Osteocyte (in vitro differentiated cells): ENCODE results near the gene NDUFS2. TPM values are rescaled to one million over a fixed set of nuclear protein-coding genes. Genes with fewer than 3 reads are reported as not detected.

Experiments used
- DNase-seq: peaks from one replicate; pipeline ENCODE4 v3.0.0; 2021; ENCODE audit warnings: mixed read lengths; ENCODE audit not compliant: unreplicated experiment; ENCODE audit errors: extremely low spot score
- H3K27ac Mint-ChIP-seq: one replicate; pipeline ENCODE4 v1.8.0; 2021; ENCODE audit warnings: mild to moderate bottlenecking, mixed read lengths; ENCODE audit not compliant: unreplicated experiment
- H3K27me3 Mint-ChIP-seq: one replicate; pipeline ENCODE4 v1.8.0; 2021; ENCODE audit warnings: mixed read lengths; ENCODE audit not compliant: unreplicated experiment
- H3K36me3 Mint-ChIP-seq: one replicate; pipeline ENCODE4 v1.8.0; 2021; ENCODE audit warnings: mixed read lengths; ENCODE audit not compliant: unreplicated experiment
- H3K4me1 Mint-ChIP-seq: one replicate; pipeline ENCODE4 v1.8.0; 2021; ENCODE audit warnings: mixed read lengths; ENCODE audit not compliant: unreplicated experiment
- H3K4me3 Mint-ChIP-seq: one replicate; pipeline ENCODE4 v1.8.0; 2021; ENCODE audit warnings: mild to moderate bottlenecking, moderate library complexity, mixed read lengths; ENCODE audit not compliant: unreplicated experiment
- H3K9me3 Mint-ChIP-seq: one replicate; pipeline ENCODE4 v1.8.0; 2021; ENCODE audit warnings: mixed read lengths; ENCODE audit not compliant: unreplicated experiment
- total RNA-seq: library from RNA; stranded (reverse); gene quantifications from 2 replicates; pipeline ENCODE4 v1.2.1, GENCODE V29; 2021
- TF ChIP-seq, protein P1 (sequence below): fragments of 200-600 bp; sonication (generic); IDR thresholded peaks from 2 replicates; pipeline ENCODE4 v1.5.0; 2021; ENCODE audit warnings: antibody characterized with exemption, mild to moderate bottlenecking, moderate library complexity

The NDUFS2 gene
- total RNA-seq, 1 donor from 2014 or later = 82.5 TPM

- peak overlapping the region; percentile 35 for H3K4me3 Mint-ChIP-seq
- peaks cover 22% of the 10 kb centered on the region for H3K4me1 Mint-ChIP-seq
- DNase-seq = no peak
- H3K27me3 Mint-ChIP-seq = peaks cover 5% of the 10 kb centered on the region
- H3K27ac Mint-ChIP-seq = peak overlapping the region; percentile 75
- peaks cover 3% of the 10 kb centered on the region for H3K36me3 Mint-ChIP-seq
- H3K9me3 Mint-ChIP-seq = no peaks in the 10 kb centered on the region
- TF ChIP-seq, protein P1, sequence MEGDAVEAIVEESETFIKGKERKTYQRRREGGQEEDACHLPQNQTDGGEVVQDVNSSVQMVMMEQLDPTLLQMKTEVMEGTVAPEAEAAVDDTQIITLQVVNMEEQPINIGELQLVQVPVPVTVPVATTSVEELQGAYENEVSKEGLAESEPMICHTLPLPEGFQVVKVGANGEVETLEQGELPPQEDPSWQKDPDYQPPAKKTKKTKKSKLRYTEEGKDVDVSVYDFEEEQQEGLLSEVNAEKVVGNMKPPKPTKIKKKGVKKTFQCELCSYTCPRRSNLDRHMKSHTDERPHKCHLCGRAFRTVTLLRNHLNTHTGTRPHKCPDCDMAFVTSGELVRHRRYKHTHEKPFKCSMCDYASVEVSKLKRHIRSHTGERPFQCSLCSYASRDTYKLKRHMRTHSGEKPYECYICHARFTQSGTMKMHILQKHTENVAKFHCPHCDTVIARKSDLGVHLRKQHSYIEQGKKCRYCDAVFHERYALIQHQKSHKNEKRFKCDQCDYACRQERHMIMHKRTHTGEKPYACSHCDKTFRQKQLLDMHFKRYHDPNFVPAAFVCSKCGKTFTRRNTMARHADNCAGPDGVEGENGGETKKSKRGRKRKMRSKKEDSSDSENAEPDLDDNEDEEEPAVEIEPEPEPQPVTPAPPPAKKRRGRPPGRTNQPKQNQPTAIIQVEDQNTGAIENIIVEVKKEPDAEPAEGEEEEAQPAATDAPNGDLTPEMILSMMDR = no peak
Measured at GRCh38 chr1:161225178-161225533, 23.0 kb downstream of the NDUFS2 start.

- H3K4me3 Mint-ChIP-seq = peak within 1 kb of the TSS; percentile 100
Measured at GRCh38 chr1:161225534-161226319, 23.6 kb downstream of the NDUFS2 start, which contains the start of gene TOMM40L. TOMM40L (plus strand) TSS chr1:161226060; CDS start chr1:161226490, 430 bp downstream.

GRCh38 chr1:161226320-161226711, 24.1 kb downstream of the NDUFS2 start:
- peaks cover 7% of the 10 kb centered on the region for H3K36me3 Mint-ChIP-seq

More at GRCh38 chr1:161225534-161226319, 23.6 kb downstream of the NDUFS2 start, which contains the start of gene TOMM40L:
- Mint-ChIP-seq H3K36me3 (peaks cover 7% of the 10 kb centered on the region), H3K4me1 (peaks cover 22% of the 10 kb centered on the region), H3K27ac (peak within 1 kb of the TSS; percentile 97), H3K27me3 (peaks cover 5% of the 10 kb centered on the region), H3K9me3 (no peaks in the 10 kb centered on the region)
- TF ChIP-seq, protein P1 = peak; percentile 64
- DNase-seq = peak; percentile 95

DNA sequence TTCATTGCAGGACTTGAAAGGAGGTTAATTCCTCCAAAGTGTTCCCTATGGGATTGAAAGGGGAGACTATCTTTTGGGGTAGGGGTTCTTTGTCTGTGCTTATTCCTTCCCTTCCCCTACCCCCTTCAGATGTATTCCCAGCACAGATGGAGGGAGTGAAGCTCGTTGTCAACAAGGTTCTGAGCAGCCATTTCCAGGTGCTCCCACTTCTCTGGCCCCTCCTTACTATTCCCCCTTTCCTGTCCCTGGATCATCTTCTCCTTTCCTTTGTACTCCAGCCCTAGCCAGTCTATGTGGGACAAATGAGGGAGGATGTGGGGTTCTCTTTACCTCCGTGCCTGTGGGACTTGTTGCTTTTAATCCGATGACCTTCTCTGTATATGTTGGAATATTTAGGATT, 24.6 kb downstream of the NDUFS2 start:
- TF ChIP-seq, protein P1 = no peak
- Mint-ChIP-seq H3K27me3 (peaks cover 5% of the 10 kb centered on the region), H3K27ac (peak overlapping the region; percentile 64), H3K9me3 (no peaks in the 10 kb centered on the region), H3K36me3 (peaks cover 7% of the 10 kb centered on the region), H3K4me1 (peaks cover 22% of the 10 kb centered on the region), H3K4me3 (peak overlapping the region; percentile 100)
- DNase-seq = no peak

More at GRCh38 chr1:161226320-161226711, 24.1 kb downstream of the NDUFS2 start:
- TF ChIP-seq, protein P1 = no peak
- peak overlapping the region; percentile 97 for H3K27ac Mint-ChIP-seq
- no peaks in the 10 kb centered on the region for H3K9me3 Mint-ChIP-seq
- DNase-seq = no peak
- H3K4me3 Mint-ChIP-seq = peak overlapping the region; percentile 100
- peaks cover 5% of the 10 kb centered on the region for H3K27me3 Mint-ChIP-seq
- peaks cover 22% of the 10 kb centered on the region for H3K4me1 Mint-ChIP-seq

- H3K4me1 Mint-ChIP-seq = peaks cover 22% of the 10 kb centered on the region
- H3K36me3 Mint-ChIP-seq = peaks cover 7% of the 10 kb centered on the region
- peak; percentile 92 for DNase-seq
- H3K27ac Mint-ChIP-seq = peak overlapping the region; percentile 64
- no peaks in the 10 kb centered on the region for H3K9me3 Mint-ChIP-seq
- H3K27me3 Mint-ChIP-seq = peaks cover 2% of the 10 kb centered on the region
- peak overlapping the region; percentile 100 for H3K4me3 Mint-ChIP-seq
- TF ChIP-seq, protein P1 = peak; percentile 86
Measured at GRCh38 chr1:161227196-161227871, 25.2 kb downstream of the NDUFS2 start.
